Retinal pigment epithelial cell (primary cell): ENCODE results near the gene UBE2E1.
"Not testable (repeated sequence)": the region's sequence is repeated elsewhere in the genome, so short reads cannot be mapped to it uniquely, and the experiment has no call there.

Source experiments
- DNase-seq: peaks from one replicate; pipeline ENCODE4 v3.0.0-alpha.2; 2010; ENCODE audit warnings: low read depth
- H3K4me3 ChIP-seq: 2 replicates; pipeline ENCODE4 v1.5.1; 2011; ENCODE audit warnings: mild to moderate bottlenecking, low read length, control low read depth, moderate library complexity
- TF ChIP-seq, protein P1 (sequence below): conservative IDR thresholded peaks from 2 replicates; pipeline ENCODE4 v1.5.1; 2011; ENCODE audit warnings: low read depth, low read length, control low read depth, inconsistent platforms

UBE2E1 gene

GRCh38 chr3:23864931-23865330 is 59.2 kb downstream of the UBE2E1 start:
- DNase-seq: no peak
- H3K4me3 ChIP-seq: no peak overlapping the region
- TF ChIP-seq, protein P1, sequence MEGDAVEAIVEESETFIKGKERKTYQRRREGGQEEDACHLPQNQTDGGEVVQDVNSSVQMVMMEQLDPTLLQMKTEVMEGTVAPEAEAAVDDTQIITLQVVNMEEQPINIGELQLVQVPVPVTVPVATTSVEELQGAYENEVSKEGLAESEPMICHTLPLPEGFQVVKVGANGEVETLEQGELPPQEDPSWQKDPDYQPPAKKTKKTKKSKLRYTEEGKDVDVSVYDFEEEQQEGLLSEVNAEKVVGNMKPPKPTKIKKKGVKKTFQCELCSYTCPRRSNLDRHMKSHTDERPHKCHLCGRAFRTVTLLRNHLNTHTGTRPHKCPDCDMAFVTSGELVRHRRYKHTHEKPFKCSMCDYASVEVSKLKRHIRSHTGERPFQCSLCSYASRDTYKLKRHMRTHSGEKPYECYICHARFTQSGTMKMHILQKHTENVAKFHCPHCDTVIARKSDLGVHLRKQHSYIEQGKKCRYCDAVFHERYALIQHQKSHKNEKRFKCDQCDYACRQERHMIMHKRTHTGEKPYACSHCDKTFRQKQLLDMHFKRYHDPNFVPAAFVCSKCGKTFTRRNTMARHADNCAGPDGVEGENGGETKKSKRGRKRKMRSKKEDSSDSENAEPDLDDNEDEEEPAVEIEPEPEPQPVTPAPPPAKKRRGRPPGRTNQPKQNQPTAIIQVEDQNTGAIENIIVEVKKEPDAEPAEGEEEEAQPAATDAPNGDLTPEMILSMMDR: no peak

DNA sequence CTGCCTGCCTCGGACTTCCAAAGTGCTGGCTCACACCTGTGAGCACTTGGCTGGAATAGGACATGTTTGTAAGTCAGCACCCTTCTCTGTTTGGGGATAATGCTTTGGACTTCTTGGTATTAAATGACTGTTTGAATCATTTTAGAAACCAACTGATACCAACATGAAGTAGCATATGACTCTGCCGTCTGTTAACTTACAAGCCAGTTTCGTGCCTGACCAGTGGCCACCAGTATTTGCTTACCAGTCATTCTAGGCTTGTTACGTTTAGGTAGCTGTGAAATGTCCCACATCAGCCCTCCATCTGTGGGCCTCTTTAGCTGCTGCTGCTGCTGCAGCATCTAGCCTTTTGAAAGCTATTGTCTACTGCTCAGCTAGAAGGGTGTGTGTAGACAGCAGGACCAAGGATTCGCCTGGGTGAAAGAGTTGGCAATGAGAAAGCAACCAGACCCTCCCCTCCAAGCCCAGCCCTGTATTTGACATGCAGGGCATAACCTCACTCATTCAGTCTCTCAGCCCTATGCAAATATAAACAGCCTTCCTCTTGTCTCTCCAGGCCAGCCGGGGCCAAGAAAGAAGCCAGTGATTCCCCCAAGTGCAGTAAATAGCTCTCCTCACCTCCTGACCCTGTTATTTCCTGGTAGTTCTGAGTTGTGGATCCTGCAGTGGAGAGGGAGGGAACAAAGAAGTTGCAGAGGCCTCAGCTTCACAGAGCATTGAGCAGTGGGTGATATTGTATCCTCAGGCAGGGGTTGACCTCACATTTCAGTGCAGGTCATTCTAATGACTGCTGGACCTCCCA is 60.0 kb downstream of the UBE2E1 start:
- H3K4me3 ChIP-seq: no peak overlapping the region
- no peak for DNase-seq
- TF ChIP-seq, protein P1: no peak

GRCh38 chr3:23867400-23867799 is 61.6 kb downstream of the UBE2E1 start:
- no peak for DNase-seq
- no peak overlapping the region for H3K4me3 ChIP-seq
- TF ChIP-seq, protein P1: no peak

DNA sequence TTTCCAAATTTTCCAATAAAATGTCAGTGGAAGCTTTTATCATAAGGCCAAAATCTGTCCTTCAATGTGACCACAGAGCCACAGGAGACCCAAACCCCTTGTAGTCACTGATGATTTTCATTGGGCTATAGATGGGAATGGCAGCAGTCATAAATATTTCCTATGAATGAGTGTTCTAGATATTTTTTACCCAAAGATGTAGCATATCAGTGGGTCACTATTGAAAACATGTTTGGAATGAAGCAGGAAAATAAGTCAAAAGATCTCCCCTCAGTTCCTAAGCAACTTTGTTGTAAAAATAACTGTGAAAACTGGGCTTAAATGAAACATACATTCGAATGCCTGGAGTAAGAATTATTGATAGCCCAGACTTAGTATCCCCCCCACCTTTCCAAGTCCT is 62.1 kb downstream of the UBE2E1 start:
- TF ChIP-seq, protein P1: no peak
- no peak for DNase-seq
- no peak overlapping the region for H3K4me3 ChIP-seq

- DNase-seq: no peak
- no peak overlapping the region for H3K4me3 ChIP-seq
- TF ChIP-seq, protein P1: no peak
Observed at GRCh38 chr3:23869977-23870662, 64.4 kb downstream of the UBE2E1 start.

DNA sequence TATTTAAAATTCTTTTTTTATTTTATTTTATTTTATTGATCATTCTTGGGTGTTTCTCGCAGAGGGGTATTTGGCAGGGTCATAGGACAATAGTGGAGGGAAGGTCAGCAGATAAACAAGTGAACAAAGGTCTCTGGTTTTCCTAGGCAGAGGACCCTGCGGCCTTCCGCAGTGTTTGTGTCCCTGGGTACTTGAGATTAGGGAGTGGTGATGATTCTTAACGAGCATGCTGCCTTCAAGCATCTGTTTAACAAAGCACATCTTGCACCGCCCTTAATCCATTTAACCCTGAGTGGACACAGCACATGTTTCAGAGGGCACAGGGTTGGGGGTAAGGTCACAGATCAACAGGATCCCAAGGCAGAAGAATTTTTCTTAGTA is 64.9 kb downstream of the UBE2E1 start:
- H3K4me3 ChIP-seq: not testable (repeated sequence)

GRCh38 chr3:23871361-23871760 is 65.6 kb downstream of the UBE2E1 start:
- DNase-seq, H3K4me3 ChIP-seq: not testable (repeated sequence)

More for the DNA sequence above, 64.9 kb downstream of the UBE2E1 start:
- DNase-seq: not testable (repeated sequence)

DNA sequence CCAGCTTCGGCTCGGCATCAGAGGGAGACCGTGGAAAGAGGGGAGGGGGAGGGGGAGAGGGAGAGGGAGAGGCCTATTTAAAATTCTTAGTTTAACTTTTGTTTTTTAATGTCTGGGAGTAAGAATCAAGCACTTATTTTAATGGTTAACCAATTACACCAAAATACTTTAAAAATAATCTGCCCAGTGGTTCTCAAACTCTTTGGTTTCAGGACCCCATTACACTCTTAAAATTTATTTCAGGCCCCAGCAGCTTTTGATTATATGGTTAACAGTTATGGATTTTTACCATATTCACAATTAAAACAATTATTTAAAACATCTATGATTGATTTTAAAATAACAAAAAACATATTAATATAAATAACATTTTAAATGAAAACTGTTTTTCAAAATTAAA is 66.6 kb downstream of the UBE2E1 start:
- no peak overlapping the region for H3K4me3 ChIP-seq
- DNase-seq: no peak
- TF ChIP-seq, protein P1: no peak
